HepG2 (cell line): ENCODE measurements around the gene ZCCHC8.
A peak's percentile ranks its signal among the peaks of the same experiment; 100 is the strongest.
"Not testable (repeated sequence)": the region's sequence is repeated elsewhere in the genome, so short reads cannot be mapped to it uniquely, and the experiment has no call there.

ENCODE experiments used
- ATF6 ChIP-seq: sonication (generic); formaldehyde crosslinking; conservative IDR thresholded peaks from 2 replicates; pipeline ENCODE4 v1.4.0; 2020; ENCODE audit warnings: missing genetic modification reagents
- CTCF ChIP-seq: sonication (generic); formaldehyde crosslinking; IDR thresholded peaks from 2 replicates; pipeline ENCODE4 v1.5.0; 2020; ENCODE audit warnings: mild to moderate bottlenecking, missing genetic modification reagents, moderate library complexity
- EP300 ChIP-seq, 3 experiments: sonication (generic) in 1 of 3; formaldehyde crosslinking in 1 of 3; IDR thresholded peaks; 2 replicates each; pipeline versions ENCODE4 v1.5.1 to v1.6.1; 2011 to 2020; ENCODE audit warnings: low read depth in 2 of 3, low read length in 2 of 3, borderline replicate concordance in 1 of 3, improper control_type of control experiment in 1 of 3, mild to moderate bottlenecking in 1 of 3, missing genetic modification reagents in 1 of 3, moderate library complexity in 1 of 3
- KDM1A ChIP-seq: IDR thresholded peaks from 2 replicates; pipeline ENCODE4 v1.6.1; 2016; ENCODE audit warnings: missing compliant biosample characterization
- POLR2A ChIP-seq, 2 experiments: IDR thresholded peaks; 2 replicates each; pipeline ENCODE4 v1.6.1; 2011; ENCODE audit warnings: low read depth in 2 of 2, low read length in 2 of 2, mild to moderate bottlenecking in 1 of 2, moderate library complexity in 1 of 2; ENCODE audit not compliant: insufficient read depth in 1 of 2
- ZFX ChIP-seq: sonication (generic); formaldehyde crosslinking; IDR thresholded peaks from 2 replicates; pipeline ENCODE4 v1.4.0; 2020; ENCODE audit warnings: mild to moderate bottlenecking, low read depth, missing genetic modification reagents, moderate library complexity

- not testable (repeated sequence) for TF ChIP-seq POLR2A (IDR thresholded peaks at IDR 0.05; ENCODE audit: insufficient read depth in 1 of 2, low read depth in 2 of 2, low read length in 2 of 2); CTCF (CRISPR knock-in tag); KDM1A (CRISPR knock-in tag); ZFX (CRISPR knock-in tag); EP300 (CRISPR knock-in tag; IDR thresholded peaks at IDR 0.05; ENCODE audit: borderline replicate concordance); ATF6
- peak in 1 of 2 experiments; percentile 26; a peak in 1 of 4 replicates for TF ChIP-seq EP300 (IDR thresholded peaks at IDR 0.05; ENCODE audit: low read depth in 2 of 2, low read length in 2 of 2)
Measured at GRCh38 chr12:122486360-122486759, 14.4 kb downstream of the ZCCHC8 start.
